Measurements from ENCODE around the gene INPP5D.

INPP5D gene

DNA sequence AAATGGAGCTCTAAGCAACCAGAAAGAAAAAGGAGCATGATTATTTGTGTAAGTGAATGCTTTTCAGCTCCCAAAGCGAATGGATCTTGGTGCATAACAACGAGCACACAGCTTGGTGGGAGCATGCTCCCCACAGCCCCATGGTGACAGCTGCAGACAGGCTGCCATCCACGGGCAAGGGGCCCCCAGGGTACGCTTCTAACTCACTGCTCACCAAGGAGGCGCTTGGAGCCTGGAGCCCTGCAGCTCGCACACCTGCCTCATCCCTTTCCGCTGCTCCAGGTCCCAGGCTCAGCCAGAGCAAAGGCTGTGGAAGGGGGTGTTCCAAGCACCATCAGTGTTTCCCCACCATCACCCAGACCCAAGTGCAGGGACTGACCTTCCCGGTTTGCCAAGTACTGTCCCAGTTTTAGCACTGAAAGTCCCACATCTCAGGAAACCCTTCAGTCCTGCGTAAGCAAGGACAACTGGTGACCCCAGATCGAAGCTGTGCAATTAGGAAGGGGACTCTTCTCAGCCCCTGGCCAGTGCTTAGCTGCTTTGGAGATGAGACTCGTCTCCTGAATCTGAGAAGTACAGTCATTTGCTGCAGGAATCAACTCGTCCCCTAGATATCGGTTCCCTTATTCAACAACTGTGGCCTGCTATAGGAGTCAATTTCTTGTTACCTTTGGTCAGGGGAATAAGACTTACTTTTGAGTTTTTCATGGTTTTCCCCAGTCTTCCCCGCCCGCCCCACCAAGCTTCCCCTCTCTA, 141.3 kb downstream of the INPP5D start:
- TF ChIP-seq, protein P1, sequence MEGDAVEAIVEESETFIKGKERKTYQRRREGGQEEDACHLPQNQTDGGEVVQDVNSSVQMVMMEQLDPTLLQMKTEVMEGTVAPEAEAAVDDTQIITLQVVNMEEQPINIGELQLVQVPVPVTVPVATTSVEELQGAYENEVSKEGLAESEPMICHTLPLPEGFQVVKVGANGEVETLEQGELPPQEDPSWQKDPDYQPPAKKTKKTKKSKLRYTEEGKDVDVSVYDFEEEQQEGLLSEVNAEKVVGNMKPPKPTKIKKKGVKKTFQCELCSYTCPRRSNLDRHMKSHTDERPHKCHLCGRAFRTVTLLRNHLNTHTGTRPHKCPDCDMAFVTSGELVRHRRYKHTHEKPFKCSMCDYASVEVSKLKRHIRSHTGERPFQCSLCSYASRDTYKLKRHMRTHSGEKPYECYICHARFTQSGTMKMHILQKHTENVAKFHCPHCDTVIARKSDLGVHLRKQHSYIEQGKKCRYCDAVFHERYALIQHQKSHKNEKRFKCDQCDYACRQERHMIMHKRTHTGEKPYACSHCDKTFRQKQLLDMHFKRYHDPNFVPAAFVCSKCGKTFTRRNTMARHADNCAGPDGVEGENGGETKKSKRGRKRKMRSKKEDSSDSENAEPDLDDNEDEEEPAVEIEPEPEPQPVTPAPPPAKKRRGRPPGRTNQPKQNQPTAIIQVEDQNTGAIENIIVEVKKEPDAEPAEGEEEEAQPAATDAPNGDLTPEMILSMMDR (IDR thresholded peaks at IDR 0.05; ENCODE audit: poor library complexity, severe bottlenecking), result no peak
- H3K9me3 ChIP-seq (ENCODE audit: severe bottlenecking), result no peaks in the 10 kb centered on the region
- H3K4me1 ChIP-seq (ENCODE audit: insufficient read depth, poor library complexity, severe bottlenecking), result no peaks in the 10 kb centered on the region
- no peak overlapping the region for H3K4me3 ChIP-seq (ENCODE audit: severe bottlenecking)
- no peak overlapping the region for H3K27ac ChIP-seq (ENCODE audit: poor library complexity, severe bottlenecking)
- 0 out of 2 replicates have a peak, but pooled peaks cover 4% of the 10 kb centered on the region for H3K36me3 ChIP-seq (ENCODE audit: low read depth)
- H3K27me3 ChIP-seq (ENCODE audit: insufficient read depth, poor library complexity, severe bottlenecking), result no peaks in the 10 kb centered on the region
- DNase-seq (ENCODE audit: low spot score) (no peak), ATAC-seq (ENCODE audit: low read depth) (no peak; the same call in 2 of the 3 replicates)

DNA sequence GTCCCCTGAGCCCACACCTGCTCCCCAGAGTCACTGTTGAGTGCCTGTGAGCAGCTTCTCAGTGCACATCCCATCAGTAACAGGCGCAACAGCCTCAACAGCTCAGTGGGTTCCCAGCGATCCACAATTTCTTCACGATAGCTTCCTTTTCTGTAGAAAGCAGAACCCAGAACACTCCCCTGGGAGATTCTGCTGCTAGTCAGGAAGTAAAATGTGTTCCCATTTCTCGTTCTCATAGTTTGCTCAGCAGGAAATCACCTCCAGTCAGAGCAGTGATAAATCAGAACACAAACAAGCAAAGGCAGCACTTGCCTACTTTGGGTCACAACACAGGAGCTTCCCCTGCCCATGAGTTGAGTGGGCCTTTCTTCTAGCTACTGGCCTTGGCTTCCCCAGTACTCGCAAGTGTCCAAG, 142.4 kb downstream of the INPP5D start:
- Histone ChIP-seq H3K4me1 (ENCODE audit: insufficient read depth, poor library complexity, severe bottlenecking) (no peaks in the 10 kb centered on the region), H3K4me3 (ENCODE audit: severe bottlenecking) (no peak overlapping the region), H3K36me3 (ENCODE audit: low read depth) (0 out of 2 replicates have a peak, but pooled peaks cover 4% of the 10 kb centered on the region), H3K9me3 (ENCODE audit: severe bottlenecking) (no peaks in the 10 kb centered on the region), H3K27me3 (ENCODE audit: insufficient read depth, poor library complexity, severe bottlenecking) (no peaks in the 10 kb centered on the region), H3K27ac (ENCODE audit: poor library complexity, severe bottlenecking) (no peak overlapping the region)
- TF ChIP-seq, protein P1 (IDR thresholded peaks at IDR 0.05; ENCODE audit: poor library complexity, severe bottlenecking), result no peak
- DNase-seq (ENCODE audit: low spot score), result no peak
- ATAC-seq (ENCODE audit: low read depth), result no peak

DNA sequence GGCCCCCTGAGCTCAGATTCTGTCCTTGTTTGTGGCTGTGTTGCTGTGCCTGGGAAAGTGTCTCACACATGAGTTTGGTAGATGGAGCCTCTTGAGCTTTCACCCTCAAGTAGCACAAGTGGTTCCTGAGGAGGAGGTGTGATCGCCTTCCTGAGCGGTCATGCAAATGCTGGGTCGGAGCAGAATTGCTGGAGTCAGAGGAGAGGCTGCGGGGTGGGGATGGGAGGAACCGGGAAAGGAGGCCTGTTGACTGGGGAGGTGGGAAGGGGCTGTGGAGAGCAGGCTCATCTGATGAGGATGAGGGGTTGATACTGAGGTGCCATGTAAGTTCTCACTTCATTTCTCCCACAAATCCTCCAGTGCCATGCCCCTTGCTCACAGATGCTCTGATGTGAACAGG, 142.9 kb downstream of the INPP5D start:
- 0 out of 2 replicates have a peak, but pooled peaks cover 4% of the 10 kb centered on the region for H3K36me3 ChIP-seq (ENCODE audit: low read depth)
- H3K4me3 ChIP-seq (ENCODE audit: severe bottlenecking), result no peak overlapping the region
- TF ChIP-seq, protein P1 (IDR thresholded peaks at IDR 0.05; ENCODE audit: poor library complexity, severe bottlenecking), result no peak
- no peaks in the 10 kb centered on the region for H3K9me3 ChIP-seq (ENCODE audit: severe bottlenecking)
- no peaks in the 10 kb centered on the region for H3K27me3 ChIP-seq (ENCODE audit: insufficient read depth, poor library complexity, severe bottlenecking)
- H3K27ac ChIP-seq (ENCODE audit: poor library complexity, severe bottlenecking), result no peak overlapping the region
- no peak for ATAC-seq (ENCODE audit: low read depth)
- DNase-seq (ENCODE audit: low spot score), result no peak
- H3K4me1 ChIP-seq (ENCODE audit: insufficient read depth, poor library complexity, severe bottlenecking), result peaks cover under 1% of the 10 kb centered on the region

DNA sequence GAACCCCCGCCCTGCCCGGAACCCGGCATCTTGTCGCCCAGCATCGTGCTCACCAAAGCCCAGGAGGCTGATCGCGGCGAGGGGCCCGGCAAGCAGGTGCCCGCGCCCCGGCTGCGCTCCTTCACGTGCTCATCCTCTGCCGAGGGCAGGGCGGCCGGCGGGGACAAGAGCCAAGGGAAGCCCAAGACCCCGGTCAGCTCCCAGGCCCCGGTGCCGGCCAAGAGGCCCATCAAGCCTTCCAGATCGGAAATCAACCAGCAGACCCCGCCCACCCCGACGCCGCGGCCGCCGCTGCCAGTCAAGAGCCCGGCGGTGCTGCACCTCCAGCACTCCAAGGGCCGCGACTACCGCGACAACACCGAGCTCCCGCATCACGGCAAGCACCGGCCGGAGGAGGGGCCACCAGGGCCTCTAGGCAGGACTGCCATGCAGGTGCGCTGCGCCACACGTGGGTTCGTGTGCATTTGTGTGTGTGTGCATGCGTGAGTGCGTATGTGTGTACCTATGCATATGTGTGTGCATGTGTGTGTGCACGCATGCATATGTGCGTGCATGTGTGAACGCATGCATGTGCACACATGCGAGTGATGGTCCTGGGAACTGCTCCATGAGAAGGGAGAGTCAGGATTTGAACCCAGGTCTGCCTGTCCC, 144.3 kb downstream of the INPP5D start:
- H3K27me3 ChIP-seq (ENCODE audit: insufficient read depth, poor library complexity, severe bottlenecking), result no peaks in the 10 kb centered on the region
- TF ChIP-seq, protein P1 (IDR thresholded peaks at IDR 0.05; ENCODE audit: poor library complexity, severe bottlenecking), result no peak

More for the DNA sequence above, 144.3 kb downstream of the INPP5D start:
- Histone ChIP-seq H3K4me3 (ENCODE audit: severe bottlenecking) (no peak overlapping the region), H3K4me1 (ENCODE audit: insufficient read depth, poor library complexity, severe bottlenecking) (peaks cover 14% of the 10 kb centered on the region), H3K36me3 (ENCODE audit: low read depth) (0 out of 2 replicates have a peak, but pooled peaks cover 4% of the 10 kb centered on the region), H3K9me3 (ENCODE audit: severe bottlenecking) (no peaks in the 10 kb centered on the region), H3K27ac (ENCODE audit: poor library complexity, severe bottlenecking) (no peak overlapping the region)
- no peak for DNase-seq (ENCODE audit: low spot score)
- no peak for ATAC-seq (ENCODE audit: low read depth)
